Measurements from ENCODE around the gene UQCR11.

The UQCR11 gene

DNA sequence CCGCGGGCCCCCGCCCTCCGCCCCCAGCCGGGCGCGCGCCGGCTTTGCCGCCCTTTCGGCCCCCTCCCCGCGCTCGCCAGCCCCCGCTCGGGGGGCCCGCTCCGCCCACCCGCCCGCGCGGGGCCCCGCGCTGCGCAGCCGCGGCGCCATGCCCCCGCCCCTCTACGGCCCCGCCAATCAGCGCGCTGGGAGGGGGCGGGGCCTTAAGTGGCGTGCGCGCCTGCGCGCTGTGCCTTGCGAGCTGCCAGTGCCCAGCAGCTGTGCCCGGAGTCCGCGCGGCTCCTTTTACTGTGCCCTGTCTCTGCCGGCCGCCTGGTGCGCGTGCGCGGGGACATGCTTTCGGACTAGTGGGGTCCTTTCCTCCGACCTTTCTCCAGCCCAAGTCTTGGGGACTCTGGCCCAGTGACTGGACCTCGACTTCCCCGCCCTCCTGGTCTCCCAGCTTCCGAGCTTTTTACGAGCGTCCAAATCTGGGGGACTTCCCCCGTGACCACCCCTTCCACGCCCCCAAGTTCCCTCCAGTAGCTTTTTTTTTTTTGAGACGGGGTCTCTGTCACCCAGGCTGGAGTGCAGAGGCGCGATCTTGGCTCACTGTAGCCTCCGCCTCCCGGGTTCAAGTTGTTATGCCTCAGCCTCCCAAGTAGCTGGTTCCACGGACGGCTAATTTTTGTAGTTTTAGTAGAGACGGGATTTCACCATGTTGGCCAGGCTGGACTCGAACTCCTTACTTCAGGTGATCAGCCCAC is 12.3 kb downstream of the UQCR11 start, which contains the start of gene MBD3:
Gene MBD3 (minus strand): TSS at position 111 of the 746 bp plus-strand sequence. CDS start 234 bp downstream, outside the sequence.
- Mint-ChIP-seq H3K9me3 (no peaks in the 10 kb centered on the region), H3K36me3 (ENCODE audit: low read depth) (peaks cover 74% of the 10 kb centered on the region), H3K4me3 (peak within 1 kb of the TSS; percentile 94), H3K27ac (peak within 1 kb of the TSS; percentile 97), H3K4me1 (ENCODE audit: low read depth) (peaks cover 23% of the 10 kb centered on the region), H3K27me3 (no peaks in the 10 kb centered on the region)
- DNase-seq, result peak; percentile 91

DNA sequence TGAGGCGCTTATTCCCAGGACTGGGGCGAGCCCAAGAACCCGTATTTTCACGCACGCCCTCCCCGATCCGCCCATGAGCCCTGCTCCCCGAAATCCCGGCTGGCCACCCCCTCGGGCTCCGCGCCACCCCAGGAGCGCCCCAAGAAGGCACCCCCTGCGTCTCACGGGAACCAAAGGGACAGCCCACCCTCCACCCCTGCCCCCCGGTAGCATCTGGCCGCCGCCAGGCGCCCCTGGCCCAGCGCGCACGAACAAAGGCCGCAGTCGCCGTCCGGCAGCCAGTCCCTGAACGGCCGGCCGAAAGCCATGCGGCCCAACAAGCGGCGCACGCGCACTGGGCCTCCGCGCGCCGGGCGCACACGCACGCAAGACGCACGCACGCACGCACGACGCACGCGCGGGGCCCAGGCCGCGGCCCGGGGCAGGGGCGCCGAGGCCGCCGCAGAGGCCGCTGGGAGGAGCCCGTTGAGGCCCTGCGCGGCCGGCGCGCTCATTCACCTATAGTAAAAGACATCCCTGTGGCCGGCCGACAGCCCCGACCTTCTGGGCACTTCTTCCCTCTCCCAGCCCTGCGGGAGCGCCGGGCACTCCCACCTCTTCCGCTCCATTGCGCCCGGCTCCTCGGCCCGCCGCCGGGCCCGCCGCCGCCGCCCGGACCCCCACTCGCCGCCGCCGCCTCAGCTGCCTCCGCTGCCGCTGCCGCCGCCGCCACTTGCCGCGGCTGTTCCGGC is 13.1 kb downstream of the UQCR11 start:
- no peaks in the 10 kb centered on the region for H3K27me3 Mint-ChIP-seq
- no peaks in the 10 kb centered on the region for H3K9me3 Mint-ChIP-seq
- H3K4me1 Mint-ChIP-seq (ENCODE audit: low read depth), result peaks cover 30% of the 10 kb centered on the region
- DNase-seq, result peak; percentile 90
- peak overlapping the region; percentile 94 for H3K4me3 Mint-ChIP-seq
- peak overlapping the region; percentile 97 for H3K27ac Mint-ChIP-seq
- peaks cover 74% of the 10 kb centered on the region for H3K36me3 Mint-ChIP-seq (ENCODE audit: low read depth)

DNA sequence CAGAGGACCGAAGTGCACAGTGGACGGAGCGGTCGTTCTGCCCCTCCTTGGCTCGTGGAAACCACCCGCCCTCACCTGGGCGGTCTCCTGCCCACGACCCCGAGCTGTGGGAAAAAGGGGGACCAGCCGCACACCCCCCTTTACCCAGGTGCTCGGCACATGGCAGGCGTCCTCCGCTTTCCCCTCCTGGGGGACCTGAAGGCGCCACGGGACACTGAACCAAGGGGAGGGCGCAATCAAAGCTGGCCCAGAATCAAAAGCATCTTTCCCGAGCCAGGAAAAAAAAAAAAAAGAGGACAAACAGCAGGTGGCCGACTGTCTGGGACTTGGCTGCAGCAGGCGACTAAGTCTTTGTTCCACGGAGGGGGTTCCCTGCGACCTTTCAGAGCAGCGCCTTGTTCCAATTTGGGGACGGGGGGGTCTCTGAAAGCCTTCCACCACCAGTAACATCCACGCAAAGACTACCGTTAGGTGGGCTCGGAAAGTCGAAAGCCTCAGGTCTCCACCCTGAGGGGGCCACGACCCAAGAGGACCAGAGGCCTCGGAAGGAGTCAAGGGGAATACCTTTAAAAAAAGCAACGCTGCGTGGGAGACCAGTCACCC is 13.7 kb downstream of the UQCR11 start:
- H3K27me3 Mint-ChIP-seq, result no peaks in the 10 kb centered on the region
- DNase-seq, result no peak
- peak overlapping the region; percentile 97 for H3K27ac Mint-ChIP-seq
- H3K36me3 Mint-ChIP-seq (ENCODE audit: low read depth), result peaks cover 70% of the 10 kb centered on the region
- no peaks in the 10 kb centered on the region for H3K9me3 Mint-ChIP-seq
- peak overlapping the region; percentile 94 for H3K4me3 Mint-ChIP-seq
- H3K4me1 Mint-ChIP-seq (ENCODE audit: low read depth), result peaks cover 30% of the 10 kb centered on the region

DNA sequence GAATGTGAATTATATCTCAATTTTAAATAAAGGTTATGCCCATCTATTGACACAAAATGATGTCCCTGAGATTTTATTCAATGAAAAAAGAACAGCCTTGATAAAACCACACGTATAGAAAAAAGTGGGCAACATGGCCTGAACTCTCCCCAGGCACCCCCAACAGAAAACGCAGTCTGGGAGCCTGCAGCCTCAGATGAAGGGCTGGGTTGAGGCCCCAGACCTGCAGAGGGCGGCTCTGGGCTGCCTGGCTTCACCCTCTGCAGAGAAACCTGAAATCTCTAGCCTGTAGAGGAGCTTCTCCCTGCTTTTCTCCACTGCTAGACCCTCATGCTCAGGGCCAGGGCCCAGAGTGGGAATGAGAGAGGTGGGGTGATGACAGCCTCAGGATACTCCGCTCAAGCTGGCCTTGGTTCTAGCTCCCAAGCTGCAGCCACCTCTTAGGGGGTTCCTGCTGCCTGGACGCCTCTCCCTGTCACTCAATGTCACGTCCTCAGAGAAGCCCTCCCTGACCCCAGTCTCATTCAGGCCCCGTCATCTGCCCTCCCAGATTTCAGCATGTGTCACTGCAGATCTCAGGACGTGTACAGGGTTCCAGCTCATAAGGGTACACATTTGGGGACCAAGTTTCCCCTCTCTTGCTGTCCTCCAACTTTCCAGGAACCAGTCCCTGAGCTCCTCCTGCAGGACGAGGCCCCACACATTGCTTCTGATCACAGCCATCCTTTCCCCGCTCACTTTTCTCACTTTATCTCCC is 14.4 kb downstream of the UQCR11 start:
- Mint-ChIP-seq H3K36me3 (ENCODE audit: low read depth) (peaks cover 72% of the 10 kb centered on the region), H3K27ac (peak overlapping the region; percentile 97)

DNA sequence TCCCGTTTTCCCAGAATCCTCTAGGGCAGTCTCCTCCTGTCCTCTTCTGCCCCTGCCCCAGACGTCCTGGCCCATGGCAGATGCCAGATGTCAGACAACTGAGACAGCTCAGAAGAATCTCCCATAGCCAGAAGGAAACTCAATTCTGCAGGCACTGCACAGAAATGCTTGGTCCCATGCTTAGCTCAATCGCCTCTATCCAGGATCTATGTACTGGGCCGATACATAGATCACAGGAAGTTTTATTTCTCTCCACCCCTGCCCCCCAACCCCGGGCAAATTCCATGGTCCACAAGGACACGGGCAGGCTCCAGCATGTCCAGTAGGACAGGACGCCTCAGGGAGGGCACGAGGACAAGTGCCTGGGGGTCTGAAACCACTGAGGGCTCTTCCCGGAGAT is 17.4 kb downstream of the UQCR11 start:
- Mint-ChIP-seq H3K4me3 (no peak overlapping the region), H3K27ac (peak overlapping the region; percentile 33), H3K9me3 (no peaks in the 10 kb centered on the region), H3K36me3 (ENCODE audit: low read depth) (peaks cover 79% of the 10 kb centered on the region), H3K4me1 (ENCODE audit: low read depth) (peaks cover 33% of the 10 kb centered on the region), H3K27me3 (no peaks in the 10 kb centered on the region)
- DNase-seq, result no peak

More for the DNA sequence above, 14.4 kb downstream of the UQCR11 start:
- Mint-ChIP-seq H3K4me1 (ENCODE audit: low read depth) (peaks cover 33% of the 10 kb centered on the region), H3K9me3 (no peaks in the 10 kb centered on the region), H3K4me3 (peak overlapping the region; percentile 94), H3K27me3 (no peaks in the 10 kb centered on the region)
- DNase-seq, result peak; percentile 68

DNA sequence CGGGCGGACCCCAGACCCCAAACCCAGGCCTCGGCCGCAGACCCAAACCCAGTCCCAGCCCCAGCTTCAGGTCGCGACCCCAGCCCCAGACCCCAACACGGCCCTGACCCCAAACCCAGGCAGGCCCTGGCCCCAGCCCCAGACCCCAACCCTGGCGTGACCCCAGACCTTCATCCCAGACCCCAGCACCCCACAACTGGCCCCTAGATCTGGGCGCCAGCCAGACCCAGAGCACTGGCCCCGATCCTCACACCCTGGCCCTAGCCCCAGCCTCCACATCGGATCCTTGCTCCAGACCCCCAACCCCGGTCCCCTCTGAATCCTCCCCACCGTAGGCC is 20.1 kb downstream of the UQCR11 start:
- H3K36me3 Mint-ChIP-seq (ENCODE audit: low read depth), result peaks cover 86% of the 10 kb centered on the region
- no peak for DNase-seq
- H3K27me3 Mint-ChIP-seq, result no peaks in the 10 kb centered on the region
- peaks cover 23% of the 10 kb centered on the region for H3K4me1 Mint-ChIP-seq (ENCODE audit: low read depth)
- H3K27ac Mint-ChIP-seq, result no peak overlapping the region
- no peaks in the 10 kb centered on the region for H3K9me3 Mint-ChIP-seq
- no peak overlapping the region for H3K4me3 Mint-ChIP-seq

DNA sequence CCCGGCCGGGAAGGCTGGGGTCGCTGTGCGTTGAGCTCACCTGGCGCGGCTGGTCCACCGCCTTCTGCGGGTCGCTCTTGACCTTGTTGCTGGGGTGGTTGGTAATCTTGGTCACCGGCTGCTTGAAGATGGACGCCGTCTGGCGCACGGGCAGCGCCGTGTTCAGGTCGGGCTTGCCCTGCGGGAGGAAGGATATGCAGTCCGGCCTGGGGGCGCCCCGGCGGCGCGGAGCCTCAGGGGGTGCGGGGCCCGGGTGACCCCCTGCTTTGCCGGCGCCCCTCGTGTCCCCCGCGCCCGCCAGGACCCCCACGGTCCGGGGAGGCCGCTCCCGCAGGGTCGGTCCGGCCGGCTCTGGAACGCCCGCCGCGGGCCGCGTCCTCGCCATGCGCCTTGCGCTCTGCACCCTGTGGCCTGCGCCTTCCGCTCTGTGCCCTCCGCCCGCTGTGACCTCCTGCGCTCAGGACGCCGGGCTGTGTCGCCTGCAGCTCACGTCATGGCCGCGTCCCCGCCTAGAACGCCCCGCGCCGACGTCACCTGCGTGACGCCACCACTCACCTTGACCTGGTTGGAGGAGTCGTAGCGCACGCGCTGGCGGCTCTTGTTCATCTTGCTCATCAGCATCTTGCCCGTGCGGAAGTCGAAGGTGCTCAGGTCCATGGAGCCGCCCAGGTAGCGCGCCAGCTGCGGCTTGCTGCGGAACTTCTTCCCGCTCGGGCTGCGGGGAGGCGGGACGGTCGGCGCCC is 20.6 kb downstream of the UQCR11 start:
- H3K9me3 Mint-ChIP-seq, result no peaks in the 10 kb centered on the region
- H3K27ac Mint-ChIP-seq, result peak overlapping the region; percentile 26
- H3K36me3 Mint-ChIP-seq (ENCODE audit: low read depth), result peaks cover 87% of the 10 kb centered on the region
- peaks cover 22% of the 10 kb centered on the region for H3K4me1 Mint-ChIP-seq (ENCODE audit: low read depth)
- DNase-seq, result no peak
- H3K4me3 Mint-ChIP-seq, result no peak overlapping the region
- H3K27me3 Mint-ChIP-seq, result no peaks in the 10 kb centered on the region

DNA sequence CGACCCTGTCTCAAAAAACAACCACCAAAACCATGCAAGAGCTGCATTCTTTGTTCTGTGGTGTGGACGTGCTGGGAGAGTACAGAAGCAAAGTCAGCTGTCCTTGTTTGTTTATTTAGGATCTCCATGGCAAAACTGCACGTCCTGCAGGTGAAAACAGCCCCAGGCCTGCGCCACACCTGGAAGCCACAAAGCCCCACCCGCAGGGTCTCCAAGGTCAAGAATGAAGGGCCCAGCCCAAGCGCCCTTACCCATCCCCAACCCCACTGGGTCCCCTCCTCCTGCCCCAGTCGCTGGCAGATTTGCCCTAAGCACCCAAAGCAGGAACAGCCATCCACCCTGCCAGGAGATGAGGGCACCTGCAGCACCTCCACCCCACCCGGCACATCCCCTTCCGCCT is 23.1 kb downstream of the UQCR11 start:
- no peak for DNase-seq
- no peaks in the 10 kb centered on the region for H3K9me3 Mint-ChIP-seq
- peak overlapping the region; percentile 18 for H3K27ac Mint-ChIP-seq
- peaks cover 9% of the 10 kb centered on the region for H3K4me1 Mint-ChIP-seq (ENCODE audit: low read depth)
- H3K27me3 Mint-ChIP-seq, result no peaks in the 10 kb centered on the region
- no peak overlapping the region for H3K4me3 Mint-ChIP-seq
- H3K36me3 Mint-ChIP-seq (ENCODE audit: low read depth), result peaks cover 83% of the 10 kb centered on the region

DNA sequence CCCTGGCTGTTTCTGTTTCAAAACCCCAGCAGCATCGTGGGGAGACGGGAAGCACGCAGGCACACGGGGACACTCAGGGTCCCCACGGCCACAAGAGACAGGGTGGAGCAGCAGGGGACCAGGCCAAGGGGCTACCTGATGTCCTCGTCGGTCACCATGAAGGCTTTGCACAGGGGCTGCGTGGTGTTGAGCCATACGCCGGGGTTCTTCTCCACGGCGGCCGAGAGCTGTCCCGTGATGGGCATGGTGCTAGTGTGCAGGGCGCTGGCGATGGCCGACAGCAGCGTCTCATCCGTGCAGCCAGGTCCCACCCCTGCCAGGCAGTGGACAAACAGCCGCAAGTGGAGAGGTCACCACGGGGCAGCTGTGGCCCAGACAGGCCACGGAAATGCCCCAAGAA is 24.3 kb downstream of the UQCR11 start:
- no peak for DNase-seq
- H3K4me3 Mint-ChIP-seq, result no peak overlapping the region
- H3K27ac Mint-ChIP-seq, result no peak overlapping the region
- no peaks in the 10 kb centered on the region for H3K27me3 Mint-ChIP-seq
- peaks cover 85% of the 10 kb centered on the region for H3K36me3 Mint-ChIP-seq (ENCODE audit: low read depth)
- H3K4me1 Mint-ChIP-seq (ENCODE audit: low read depth), result peaks cover 7% of the 10 kb centered on the region
- H3K9me3 Mint-ChIP-seq, result no peaks in the 10 kb centered on the region

DNA sequence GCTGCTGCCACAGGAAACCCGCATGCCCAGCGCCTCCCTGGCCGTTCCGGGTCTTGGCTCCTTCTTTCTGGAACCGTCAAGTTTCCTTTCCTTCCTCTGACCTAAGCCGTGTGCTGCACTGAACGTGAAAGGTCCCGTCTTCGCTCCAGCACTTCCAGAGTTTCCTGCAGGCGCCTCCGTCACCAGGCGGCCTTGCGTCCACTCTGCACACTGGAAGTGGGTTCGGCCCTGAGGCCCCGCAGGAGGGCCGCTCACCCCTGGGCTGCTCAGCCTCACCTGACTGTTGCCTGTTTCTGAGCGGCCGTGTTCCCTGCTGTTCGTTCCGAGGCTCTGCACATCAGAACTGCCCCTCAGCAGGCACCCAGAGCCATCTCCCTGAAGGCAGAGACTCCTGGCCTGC is 24.9 kb downstream of the UQCR11 start:
- H3K27me3 Mint-ChIP-seq, result no peaks in the 10 kb centered on the region
- peaks cover 82% of the 10 kb centered on the region for H3K36me3 Mint-ChIP-seq (ENCODE audit: low read depth)
- H3K4me1 Mint-ChIP-seq (ENCODE audit: low read depth), result peaks cover 3% of the 10 kb centered on the region
- H3K4me3 Mint-ChIP-seq, result no peak overlapping the region
- no peak for DNase-seq
- H3K9me3 Mint-ChIP-seq, result no peaks in the 10 kb centered on the region
- no peak overlapping the region for H3K27ac Mint-ChIP-seq

DNA sequence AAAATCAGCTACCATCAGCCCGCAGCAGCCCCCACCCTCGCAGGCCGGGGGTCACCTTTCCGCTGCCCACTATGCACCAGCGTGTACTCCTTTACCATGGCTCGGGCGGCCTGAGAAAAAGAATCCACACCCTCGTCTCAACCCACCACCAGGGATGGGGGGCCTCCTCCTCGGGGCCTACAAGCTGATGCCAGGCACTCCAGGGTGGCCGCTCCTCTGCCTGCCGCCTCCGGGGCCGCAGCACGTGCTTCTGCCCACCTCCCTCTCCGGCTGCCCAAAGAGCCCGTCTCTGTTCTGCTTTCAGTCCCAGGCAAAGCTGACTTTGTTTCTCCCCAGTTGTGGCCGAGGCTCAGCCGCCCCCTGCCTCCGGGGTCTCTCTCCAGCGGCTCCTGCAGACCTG is 26.0 kb downstream of the UQCR11 start:
- no peaks in the 10 kb centered on the region for H3K27me3 Mint-ChIP-seq
- H3K4me1 Mint-ChIP-seq (ENCODE audit: low read depth), result peaks cover 1% of the 10 kb centered on the region
- no peak overlapping the region for H3K4me3 Mint-ChIP-seq
- DNase-seq, result no peak
- no peaks in the 10 kb centered on the region for H3K9me3 Mint-ChIP-seq
- no peak overlapping the region for H3K27ac Mint-ChIP-seq
- peaks cover 74% of the 10 kb centered on the region for H3K36me3 Mint-ChIP-seq (ENCODE audit: low read depth)

DNA sequence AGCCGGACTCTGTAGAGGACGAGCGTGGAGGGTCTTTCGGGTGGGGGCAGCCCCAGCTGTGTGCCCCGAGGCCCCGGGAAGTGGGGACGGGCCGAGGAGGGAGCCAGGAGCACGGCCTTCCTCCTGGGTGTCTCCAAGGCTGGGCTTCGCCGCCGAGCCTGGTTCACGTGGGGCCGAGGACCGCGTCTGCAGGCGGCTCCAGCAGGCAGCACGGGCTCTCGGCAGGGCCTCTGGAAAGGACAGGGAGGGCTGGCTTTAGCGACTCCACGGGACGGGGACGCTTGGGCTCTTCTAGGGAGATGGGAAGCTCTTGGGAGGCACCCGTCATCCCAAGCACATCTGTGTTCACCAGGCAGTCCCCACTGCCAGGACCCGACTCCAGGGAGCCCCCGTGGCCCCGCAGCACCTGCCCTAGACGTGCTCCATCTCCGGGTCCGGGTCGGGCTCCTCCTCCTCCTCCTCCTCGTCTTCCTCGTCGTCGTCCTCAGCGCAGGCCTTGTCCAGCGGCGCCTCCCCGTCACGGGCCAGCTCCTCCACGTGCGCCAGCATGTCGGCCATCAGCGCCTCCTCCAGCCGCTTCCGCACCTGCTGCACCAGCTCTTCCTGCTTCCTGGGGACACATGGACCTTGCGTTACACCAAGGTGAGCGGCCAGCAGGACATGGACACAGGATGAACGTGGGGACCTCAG is 27.2 kb downstream of the UQCR11 start:
- peaks cover 1% of the 10 kb centered on the region for H3K4me1 Mint-ChIP-seq (ENCODE audit: low read depth)
- H3K36me3 Mint-ChIP-seq (ENCODE audit: low read depth), result peaks cover 64% of the 10 kb centered on the region
- no peak overlapping the region for H3K4me3 Mint-ChIP-seq
- no peaks in the 10 kb centered on the region for H3K9me3 Mint-ChIP-seq
- H3K27ac Mint-ChIP-seq, result no peak overlapping the region
- DNase-seq, result no peak
- H3K27me3 Mint-ChIP-seq, result no peaks in the 10 kb centered on the region

DNA sequence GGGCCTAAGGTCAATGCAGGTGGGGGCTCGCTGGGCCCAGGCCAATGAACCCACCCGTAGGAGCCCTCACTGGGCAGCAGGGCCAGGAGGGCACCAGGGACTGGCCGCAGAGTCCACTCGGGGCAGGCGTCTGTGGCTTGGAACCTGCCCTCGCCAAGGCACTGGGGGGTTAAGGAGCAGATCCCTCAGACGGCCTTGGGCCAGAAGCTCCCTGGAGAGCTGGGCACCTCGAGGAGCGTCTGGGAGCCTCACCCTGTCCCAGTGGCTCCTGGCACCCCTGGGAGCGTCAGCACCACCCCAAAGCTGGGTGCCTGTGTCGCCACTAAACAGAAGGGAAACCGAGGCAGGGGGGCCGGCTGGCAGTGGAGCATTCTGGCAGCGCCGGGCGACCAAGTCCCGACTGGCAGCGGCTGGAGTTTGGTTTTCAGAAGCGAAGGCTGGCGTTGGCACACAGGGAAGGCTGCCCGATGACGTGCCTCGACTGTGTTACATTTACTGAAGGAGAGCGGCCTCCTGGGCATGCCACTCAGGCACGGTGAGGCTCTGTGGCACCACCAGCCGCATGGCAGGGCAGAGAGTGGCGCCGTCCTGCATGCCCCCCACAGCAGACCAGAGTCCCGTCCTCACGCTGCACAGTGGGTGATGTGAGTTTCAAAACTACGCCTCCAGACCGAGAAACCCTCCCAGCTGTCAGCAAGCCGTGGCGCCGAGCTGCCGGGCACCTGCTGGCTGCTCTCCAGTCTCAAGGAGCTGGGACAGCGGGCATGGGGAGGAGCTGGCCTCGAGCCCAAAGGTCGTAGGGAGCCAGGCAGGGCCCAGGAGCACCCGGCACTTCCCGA is 28.0 kb downstream of the UQCR11 start:
- no peak overlapping the region for H3K27ac Mint-ChIP-seq
- no peak for DNase-seq
- H3K27me3 Mint-ChIP-seq, result no peaks in the 10 kb centered on the region
- H3K36me3 Mint-ChIP-seq (ENCODE audit: low read depth), result peaks cover 56% of the 10 kb centered on the region
- peaks cover 1% of the 10 kb centered on the region for H3K4me1 Mint-ChIP-seq (ENCODE audit: low read depth)
- no peak overlapping the region for H3K4me3 Mint-ChIP-seq
- no peaks in the 10 kb centered on the region for H3K9me3 Mint-ChIP-seq

Measured in activated T-cell treated with anti-CD3 and anti-CD28 coated beads, Interleukin-2, amount 50 U/mL, for 24 hours (primary cell).